Liver (tissue), 9 donors: ENCODE measurements around the gene PHACTR4. TPM values are rescaled to one million over a fixed set of nuclear protein-coding genes. Genes with fewer than 3 reads are reported as not detected.

Experiments used
- DNase-seq: peaks from one replicate; pipeline ENCODE4 v3.0.0-alpha.2; 2017; ENCODE audit warnings: low spot score
- H3K27ac ChIP-seq, 2 donors: one replicate each; pipeline ENCODE4 v1.7.0; 2013; ENCODE audit warnings: inconsistent platforms in 2 of 2, low read length in 2 of 2, control low read depth in 1 of 2, low read depth in 1 of 2, mild to moderate bottlenecking in 1 of 2
- H3K27me3 ChIP-seq, 4 donors: one replicate each; pipeline versions ENCODE4 v1.6.1 to v1.7.0; 2013; ENCODE audit warnings: low read length in 3 of 4, inconsistent platforms in 1 of 4, mild to moderate bottlenecking in 1 of 4, moderate library complexity in 1 of 4; ENCODE audit not compliant: control insufficient read depth in 4 of 4, insufficient read depth in 4 of 4
- H3K36me3 ChIP-seq, 4 donors: one replicate each; pipeline versions ENCODE4 v1.6.1 to v1.7.0; 2013; ENCODE audit warnings: low read length in 3 of 4, mild to moderate bottlenecking in 3 of 4, low read depth in 1 of 4, moderate library complexity in 1 of 4; ENCODE audit not compliant: control insufficient read depth in 4 of 4, insufficient read depth in 3 of 4
- H3K4me1 ChIP-seq, 4 donors: one replicate each; pipeline versions ENCODE4 v1.6.1 to v1.7.0; 2013; ENCODE audit warnings: low read length in 3 of 4, mild to moderate bottlenecking in 3 of 4, moderate library complexity in 1 of 4; ENCODE audit not compliant: control insufficient read depth in 4 of 4, insufficient read depth in 4 of 4
- H3K4me3 ChIP-seq, 3 donors: one replicate each; pipeline versions ENCODE4 v1.6.1 to v1.7.0; 2013; ENCODE audit warnings: low read length in 3 of 3, control low read depth in 1 of 3, low read depth in 1 of 3, mild to moderate bottlenecking in 1 of 3
- H3K9ac ChIP-seq, 2 donors: one replicate each; pipeline ENCODE4 v1.7.0; 2013; ENCODE audit warnings: low read length in 2 of 2, mild to moderate bottlenecking in 2 of 2, moderate library complexity in 2 of 2, control low read depth in 1 of 2, low read depth in 1 of 2
- H3K9me3 ChIP-seq, 4 donors: one replicate each; pipeline versions ENCODE4 v1.6.1 to v1.7.0; 2013; ENCODE audit warnings: low read length in 3 of 4; ENCODE audit not compliant: control insufficient read depth in 4 of 4
- ATF3 ChIP-seq: IDR thresholded peaks from 2 replicates; pipeline ENCODE4 v1.6.1; 2016; ENCODE audit warnings: antibody characterized with exemption
- CTCF ChIP-seq: fragments of 150-350 bp; IDR thresholded peaks from 2 replicates; pipeline ENCODE4 v1.5.1; 2017; ENCODE audit warnings: improper control_type of control experiment, low read depth, low read length; ENCODE audit not compliant: missing input control
- EGR1 ChIP-seq, 2 donors: IDR thresholded peaks; 2 replicates each; pipeline ENCODE4 v1.6.1; 2016 to 2018; ENCODE audit warnings: antibody characterized with exemption in 2 of 2, low read depth in 2 of 2
- FOXA1 ChIP-seq: IDR thresholded peaks from 2 replicates; pipeline ENCODE4 v1.6.1; 2016; ENCODE audit warnings: antibody characterized with exemption
- FOXA2 ChIP-seq: IDR thresholded peaks from 2 replicates; pipeline ENCODE4 v1.6.1; 2016; ENCODE audit warnings: antibody characterized with exemption
- GABPA ChIP-seq, 2 donors: IDR thresholded peaks in 1 of 2; conservative IDR thresholded peaks in 1 of 2; 2 replicates each; pipeline ENCODE4 v1.6.1; 2016; ENCODE audit warnings: antibody characterized with exemption in 2 of 2, mild to moderate bottlenecking in 1 of 2, moderate library complexity in 1 of 2
- HNF4A ChIP-seq, 2 donors: conservative IDR thresholded peaks; 2 replicates each; pipeline ENCODE4 v1.6.1; 2016; ENCODE audit warnings: antibody characterized with exemption in 2 of 2, mild to moderate bottlenecking in 2 of 2
- HNF4G ChIP-seq: IDR thresholded peaks from 2 replicates; pipeline ENCODE4 v1.6.1; 2016; ENCODE audit warnings: antibody characterized with exemption
- JUND ChIP-seq, 2 donors: IDR thresholded peaks; 2 replicates each; pipeline ENCODE4 v1.6.1; 2016; ENCODE audit warnings: antibody characterized with exemption in 2 of 2
- NR2F2 ChIP-seq: IDR thresholded peaks from 2 replicates; pipeline ENCODE4 v1.6.1; 2016; ENCODE audit warnings: antibody characterized with exemption
- RAD21 ChIP-seq, 2 donors: IDR thresholded peaks; 2 replicates each; pipeline ENCODE4 v1.6.1; 2016; ENCODE audit warnings: antibody characterized with exemption in 2 of 2, mild to moderate bottlenecking in 2 of 2
- REST ChIP-seq: IDR thresholded peaks from 2 replicates; pipeline ENCODE4 v1.6.1; 2016; ENCODE audit warnings: antibody characterized with exemption, mild to moderate bottlenecking
- RXRA ChIP-seq, 2 donors: IDR thresholded peaks; 2 replicates each; pipeline ENCODE4 v1.6.1; 2017 to 2018; ENCODE audit warnings: antibody characterized with exemption in 2 of 2, mild to moderate bottlenecking in 1 of 2
- SP1 ChIP-seq: IDR thresholded peaks from 2 replicates; pipeline ENCODE4 v1.6.1; 2018; ENCODE audit warnings: antibody characterized with exemption, mild to moderate bottlenecking
- TAF1 ChIP-seq: conservative IDR thresholded peaks from 2 replicates; pipeline ENCODE4 v1.6.1; 2016; ENCODE audit warnings: antibody characterized with exemption, mild to moderate bottlenecking
- YY1 ChIP-seq: IDR thresholded peaks from 2 replicates; pipeline ENCODE4 v1.6.1; 2016; ENCODE audit warnings: antibody characterized with exemption, mild to moderate bottlenecking
- ZBTB33 ChIP-seq: IDR thresholded peaks from 2 replicates; pipeline ENCODE4 v1.6.1; 2016; ENCODE audit warnings: antibody characterized with exemption
- WGBS: extraction: QIAGEN DNeasy Blood & Tissue Kit; methylation state at CpG from one replicate; pipeline ENCODE4 v1.1.7; 2013; 5-methylcytosine and 5-hydroxymethylcytosine counted together
- polyA plus RNA-seq, 2 donors: library from polyadenylated mRNA; stranded (reverse) in 1 of 2; unstranded in 1 of 2; fragments of 200-250 nt in 1 of 2; fragments of >200 nt in 1 of 2; fragmentation: Nextera tagmentation in 1 of 2; extraction: Ambion mirVana in 1 of 2; gene quantifications; one replicate each; pipeline versions ENCODE4 v1.2.1 to v1.2.3, GENCODE V29; 2013 to 2015
- total RNA-seq, 2 donors: library from RNA; depleted of rRNA; stranded (reverse); fragments of >200 nt; gene quantifications; one replicate each; pipeline ENCODE4 v1.2.3, GENCODE V29; 2014
- TF ChIP-seq, protein P1 (sequence below): IDR thresholded peaks from 2 replicates; pipeline ENCODE4 v1.6.1; 2016; ENCODE audit warnings: antibody characterized with exemption
- donor health status: healthy.
- donor health status: healthy.
- donor health status: healthy.
- donor health status: healthy.
- donor health status: healthy.

Gene PHACTR4
- total and polyA plus RNA-seq, 4 donors = 8.9 to 22.6 (median 10.8) TPM

DNA sequence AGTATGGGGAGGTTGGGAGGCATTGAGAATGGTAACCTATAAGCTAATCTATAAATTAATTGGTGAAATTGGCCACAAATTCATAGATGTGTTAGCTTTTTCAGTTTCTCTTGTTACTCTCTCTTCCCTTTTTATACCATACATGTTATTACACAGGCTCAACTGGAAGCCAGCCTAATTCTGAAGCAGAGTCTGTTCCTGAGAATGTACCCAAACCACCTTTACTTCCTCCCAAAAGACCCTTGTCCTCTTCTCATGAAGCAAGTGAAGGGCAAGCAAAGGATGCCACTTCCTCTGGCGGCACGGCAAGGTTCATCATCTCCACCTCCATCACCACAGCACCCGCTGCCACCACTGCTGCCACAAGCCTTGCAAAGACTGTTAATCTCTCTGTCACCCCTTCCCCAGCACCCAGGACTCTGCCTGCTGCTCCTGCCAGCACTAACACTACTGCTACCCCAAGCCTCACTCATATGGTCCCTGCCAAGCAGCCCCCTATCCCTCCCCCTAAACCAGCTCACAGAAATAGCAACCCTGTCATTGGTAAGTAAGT lies 96.8 kb downstream of the PHACTR4 start:
- H3K27me3 ChIP-seq = no peaks in the 10 kb centered on the region
- DNase-seq = no peak
- TF ChIP-seq RXRA (IDR thresholded peaks at IDR 0.05) (no peak), REST (no peak), FOXA2 (no peak), TAF1 (no peak), GABPA (IDR thresholded peaks at IDR 0.05 in 1 of 2, conservative IDR thresholded peaks at IDR 0.05 in 1 of 2) (no peak), HNF4G (no peak), JUND (IDR thresholded peaks at IDR 0.05) (no peak), ATF3 (no peak), RAD21 (IDR thresholded peaks at IDR 0.05) (no peak), CTCF (no peak), HNF4A (conservative IDR thresholded peaks at IDR 0.05) (no peak), SP1 (no peak), EGR1 (IDR thresholded peaks at IDR 0.05; ENCODE audit: low read depth in 2 of 2) (no peak), ZBTB33 (no peak), YY1 (no peak), NR2F2 (no peak), FOXA1 (no peak)
- TF ChIP-seq, protein P1, sequence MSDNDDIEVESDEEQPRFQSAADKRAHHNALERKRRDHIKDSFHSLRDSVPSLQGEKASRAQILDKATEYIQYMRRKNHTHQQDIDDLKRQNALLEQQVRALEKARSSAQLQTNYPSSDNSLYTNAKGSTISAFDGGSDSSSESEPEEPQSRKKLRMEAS = no peak
- no peak overlapping the region for H3K27ac ChIP-seq
- no peaks in the 10 kb centered on the region for H3K4me1 ChIP-seq
- H3K9me3 ChIP-seq = no peaks in the 10 kb centered on the region
- peaks cover 4 to 33% (median 22%) of the 10 kb centered on the region in 4 donors for H3K36me3 ChIP-seq
- H3K9ac ChIP-seq = no peak overlapping the region
- WGBS = 91% methylated on average over 3 of the region's 3 CpGs
- no peak overlapping the region for H3K4me3 ChIP-seq
